Germinal center (tissue), 1 donor: ENCODE results near the gene ZNF468.
A peak's percentile ranks its signal among the peaks of the same experiment; 100 is the strongest.
"Not testable (repeated sequence)": the region's sequence is repeated elsewhere in the genome, so short reads cannot be mapped to it uniquely, and the experiment has no call there.

Source experiments
- DNase-seq: peaks from one replicate; pipeline ENCODE4 v3.0.0; 2012; ENCODE audit warnings: mixed read lengths, low spot score

The ZNF468 gene

GRCh38 chr19:52825765-52826164 lies 31.7 kb downstream of the ZNF468 start:
- no peak for DNase-seq

- DNase-seq: no peak
These were observed 33.7 kb downstream of the ZNF468 start for GRCh38 chr19:52823676-52824075.

- DNase-seq: peak; percentile 42
These were observed 36.0 kb downstream of the ZNF468 start, which contains the start of gene ZNF28 for GRCh38 chr19:52821204-52821960. Gene ZNF28, minus strand, starts transcription at chr19:52821633. Its CDS starts 3,675 bp downstream, at chr19:52817958.

- not testable (repeated sequence) for DNase-seq
These were observed 36.8 kb downstream of the ZNF468 start for GRCh38 chr19:52820472-52821203.

- DNase-seq: no peak
These were observed 47.6 kb downstream of the ZNF468 start for GRCh38 chr19:52809801-52810200.

- not testable (repeated sequence) for DNase-seq
These were observed 57.3 kb downstream of the ZNF468 start for GRCh38 chr19:52799950-52800640.

GRCh38 chr19:52789440-52789839 lies 68.0 kb downstream of the ZNF468 start:
- DNase-seq: no peak
